Fibroblast of villous mesenchyme (primary cell): Measurements from ENCODE around the gene HIC1. TPM values are rescaled to one million over a fixed set of nuclear protein-coding genes. Genes with fewer than 3 reads are reported as not detected.

Experiments
- DNase-seq: peaks from one replicate; pipeline ENCODE4 v3.0.0-alpha.2; 2010; ENCODE audit warnings: low read depth
- H3K4me3 ChIP-seq: 2 replicates; pipeline ENCODE4 v1.5.1; 2011; ENCODE audit warnings: low read depth, mild to moderate bottlenecking, low read length
- CTCF ChIP-seq: IDR thresholded peaks from 2 replicates; pipeline ENCODE4 v1.5.1; 2012; ENCODE audit warnings: low read depth, mild to moderate bottlenecking, low read length; ENCODE audit not compliant: insufficient read depth
- total RNA-seq: library from RNA; depleted of rRNA; stranded (reverse); fragments of >200 nt; gene quantifications from 2 replicates; pipeline ENCODE4 v1.2.3, GENCODE V29; 2012

The HIC1 gene
- total RNA-seq, 1 donor, result 81.6 TPM

- H3K4me3 ChIP-seq, result peak overlapping the region; percentile 45
- peak; percentile 43 for DNase-seq
- no peak for TF ChIP-seq CTCF
Measured at GRCh38 chr17:2057760-2058585, 3.1 kb downstream of the HIC1 start.

- peak; percentile 61 for TF ChIP-seq CTCF
- DNase-seq, result peak; percentile 72
- H3K4me3 ChIP-seq, result peak overlapping the region; percentile 44
Measured at GRCh38 chr17:2058586-2059546, 4.0 kb downstream of the HIC1 start.

GRCh38 chr17:2059547-2060384 is 4.9 kb downstream of the HIC1 start:
- H3K4me3 ChIP-seq, result peak overlapping the region; percentile 44
- no peak for DNase-seq
- no peak for TF ChIP-seq CTCF

- TF ChIP-seq CTCF, result no peak
- H3K4me3 ChIP-seq, result no peak overlapping the region
- no peak for DNase-seq
Measured at GRCh38 chr17:2060385-2060658, 5.4 kb downstream of the HIC1 start.

- peak; percentile 60 for DNase-seq
- no peak for TF ChIP-seq CTCF
- H3K4me3 ChIP-seq, result no peak overlapping the region
Measured at GRCh38 chr17:2060681-2061440, 6.0 kb downstream of the HIC1 start.
